GM18873 (cell line): ENCODE results near the gene DOCK4.

Experiments used
- ATAC-seq: cut with Tn5 transposase; IDR thresholded peaks from one replicate; pipeline ENCODE4 v1.9.1; 2021; ENCODE audit warnings: mild to moderate bottlenecking, moderate library complexity, moderate number of reproducible peaks; ENCODE audit not compliant: unreplicated experiment, low FRiP score

DOCK4 gene

DNA sequence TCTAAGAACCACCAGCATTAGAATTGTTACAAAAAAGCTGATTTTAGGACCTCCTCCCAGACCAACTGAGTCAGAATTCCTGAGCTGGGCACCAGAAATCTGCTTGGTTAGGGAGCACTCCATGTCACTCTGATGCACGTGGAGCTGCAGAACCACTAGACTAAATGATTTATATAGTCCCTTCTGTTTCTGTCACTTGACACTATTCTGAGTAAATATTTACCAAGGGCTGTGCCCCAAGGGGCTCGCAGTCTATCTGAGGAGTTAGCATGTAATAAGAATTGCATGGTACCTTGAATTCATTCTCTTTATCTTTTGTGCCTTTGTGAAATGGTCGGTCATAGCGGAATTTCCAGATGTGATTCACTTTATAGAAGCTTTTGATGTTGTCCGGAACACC is 447.9 kb downstream of the DOCK4 start:
- ATAC-seq, result no peak

- ATAC-seq, result no peak
These were observed 449.5 kb downstream of the DOCK4 start for GRCh38 chr7:111756687-111757178.

GRCh38 chr7:111755383-111755782 is 450.8 kb downstream of the DOCK4 start:
- ATAC-seq, result no peak

DNA sequence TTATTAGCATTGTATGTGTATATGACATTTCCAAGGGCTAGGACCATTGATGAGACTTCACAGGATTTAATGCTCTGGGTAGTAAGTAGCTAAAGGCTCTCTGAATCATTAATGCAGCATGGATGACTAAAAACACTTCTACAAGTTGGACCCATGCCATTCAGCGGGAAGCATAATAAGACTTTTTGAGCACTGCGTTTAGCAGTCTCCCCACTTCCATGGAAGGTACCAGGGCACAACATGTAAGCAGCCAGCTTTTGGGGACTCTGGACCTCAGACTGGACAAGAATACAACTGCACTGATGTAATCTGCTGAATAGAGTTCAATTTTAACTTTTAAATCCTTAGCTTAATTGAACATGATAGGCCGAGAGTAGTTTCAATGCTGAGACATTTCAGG is 452.2 kb downstream of the DOCK4 start:
- no peak for ATAC-seq

DNA sequence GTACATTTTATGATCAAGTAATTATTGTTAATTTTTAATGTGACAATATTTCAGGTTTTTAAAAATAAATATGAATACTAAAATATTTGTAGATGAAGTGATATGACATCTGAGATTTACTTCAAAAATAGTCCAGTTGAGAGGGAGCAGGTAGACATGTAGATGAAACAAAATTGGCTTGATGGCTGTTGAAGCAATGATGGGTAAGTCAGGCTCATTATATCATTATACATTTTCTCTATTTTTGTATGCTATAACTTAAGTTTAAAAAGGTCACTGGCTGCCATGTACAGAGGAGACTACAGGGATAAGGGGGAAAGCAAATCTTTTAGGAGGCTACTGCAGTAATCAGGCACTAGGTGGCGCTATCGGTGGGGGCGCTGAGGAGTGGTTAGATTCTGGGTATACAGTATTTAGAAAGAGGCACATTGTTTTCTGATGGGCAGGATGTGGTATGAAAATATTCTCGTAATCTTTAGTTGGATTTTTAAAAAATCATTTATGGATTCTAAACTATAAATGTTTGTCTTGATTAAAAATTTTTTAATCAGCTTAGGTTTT is 454.1 kb downstream of the DOCK4 start:
- peak; percentile 80 for ATAC-seq

- no peak for ATAC-seq
These were observed 455.3 kb downstream of the DOCK4 start for GRCh38 chr7:111750878-111751277.

- ATAC-seq, result no peak
These were observed 456.0 kb downstream of the DOCK4 start for GRCh38 chr7:111750228-111750627.

DNA sequence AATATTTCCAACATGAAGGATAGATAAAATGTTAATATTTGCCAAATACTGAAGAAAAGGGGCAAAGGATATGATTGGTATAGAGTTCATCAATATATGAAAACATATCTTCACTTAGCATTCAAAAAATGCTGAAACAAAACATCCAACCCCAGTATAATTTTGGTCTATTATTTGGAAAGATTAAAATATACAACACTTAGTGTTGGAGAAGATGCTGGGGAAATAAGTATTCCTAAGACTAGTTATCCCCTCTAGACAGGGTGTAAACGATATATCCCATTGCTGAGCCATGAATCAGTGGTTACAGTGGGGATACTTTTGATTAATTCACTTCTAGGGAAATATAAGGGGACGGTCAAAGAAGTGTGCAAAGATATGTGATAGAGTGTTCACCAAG is 456.6 kb downstream of the DOCK4 start:
- ATAC-seq, result no peak

- no peak for ATAC-seq
These were observed 458.5 kb downstream of the DOCK4 start for GRCh38 chr7:111747718-111748117.

- ATAC-seq, result no peak
These were observed 459.2 kb downstream of the DOCK4 start for GRCh38 chr7:111746950-111747349.

GRCh38 chr7:111744501-111745155 is 461.6 kb downstream of the DOCK4 start:
- ATAC-seq, result no peak

GRCh38 chr7:111743244-111743847 is 462.9 kb downstream of the DOCK4 start:
- no peak for ATAC-seq

DNA sequence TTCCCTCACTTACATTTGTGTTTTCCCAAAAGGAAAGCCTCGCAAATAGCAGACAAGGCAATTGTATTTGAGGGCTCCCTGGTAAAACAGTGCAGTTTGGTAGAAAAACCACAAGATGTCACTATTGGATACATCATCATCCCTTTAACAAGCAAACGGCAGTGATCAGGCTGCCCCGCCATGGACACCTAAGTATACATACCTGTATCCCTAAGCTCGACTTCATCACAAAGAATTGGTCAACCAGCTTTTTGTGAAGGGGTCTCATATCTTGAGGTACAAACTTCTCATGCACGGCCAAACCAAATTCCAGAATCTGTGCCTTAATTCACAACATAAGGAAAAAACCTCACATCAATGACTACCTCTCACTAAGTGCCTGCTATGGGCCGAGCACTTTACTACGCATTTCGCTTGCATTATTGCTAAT is 464.4 kb downstream of the DOCK4 start:
- peak; percentile 91 for ATAC-seq

DNA sequence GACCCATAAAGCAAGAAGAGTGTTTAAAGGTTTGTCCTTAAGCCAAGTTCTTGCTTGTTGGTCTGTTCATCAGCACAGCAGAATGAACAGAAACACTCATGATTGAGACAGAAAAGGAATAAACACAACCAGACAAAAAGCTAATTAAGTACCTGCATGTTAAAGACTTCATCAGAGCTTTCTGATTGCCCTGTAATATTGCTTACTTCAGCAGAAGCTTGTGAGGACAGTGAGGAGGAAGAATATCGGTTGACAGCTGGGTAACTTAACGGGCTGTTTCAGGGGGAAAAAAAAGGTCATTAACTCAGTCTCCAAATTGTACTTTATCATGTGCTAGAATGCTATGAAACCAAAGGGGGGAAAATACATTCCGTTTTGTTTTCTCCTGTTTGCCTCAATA is 465.3 kb downstream of the DOCK4 start:
- no peak for ATAC-seq

GRCh38 chr7:111736552-111736874 is 469.7 kb downstream of the DOCK4 start:
- ATAC-seq, result no peak

GRCh38 chr7:111735661-111736551 is 470.3 kb downstream of the DOCK4 start:
- ATAC-seq, result no peak

DNA sequence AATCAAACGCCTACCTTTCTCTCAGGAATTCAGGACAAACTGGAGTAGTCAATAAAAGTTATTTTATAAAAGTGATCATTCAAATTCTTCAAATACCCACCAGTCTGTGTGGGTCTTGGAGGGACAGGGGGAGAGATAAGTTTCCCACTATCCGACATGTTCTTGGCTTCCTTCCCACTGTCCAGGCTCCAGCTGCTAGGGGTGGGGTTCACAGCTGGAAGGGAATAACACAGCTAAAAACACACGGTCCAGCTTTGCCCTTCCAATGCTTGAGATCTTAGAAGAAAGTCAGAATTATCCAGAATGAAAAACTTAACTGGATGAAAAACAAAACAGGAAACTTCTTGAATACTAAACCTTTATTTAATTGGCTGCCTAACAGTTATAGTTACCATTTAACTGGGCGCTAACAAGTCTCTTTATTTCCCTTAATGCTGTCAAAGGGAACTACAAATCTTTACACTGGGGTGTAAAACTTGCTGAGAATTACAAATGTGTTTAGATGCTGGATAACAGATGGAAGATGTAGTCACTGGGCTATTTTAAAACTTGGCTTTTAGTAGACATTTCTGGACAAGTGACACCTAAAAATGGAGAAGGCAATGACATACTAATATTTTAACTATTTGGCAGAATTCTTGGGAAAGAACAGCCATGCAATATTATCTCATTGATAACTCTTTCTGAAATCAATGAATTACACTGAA is 471.1 kb downstream of the DOCK4 start:
- ATAC-seq, result no peak

DNA sequence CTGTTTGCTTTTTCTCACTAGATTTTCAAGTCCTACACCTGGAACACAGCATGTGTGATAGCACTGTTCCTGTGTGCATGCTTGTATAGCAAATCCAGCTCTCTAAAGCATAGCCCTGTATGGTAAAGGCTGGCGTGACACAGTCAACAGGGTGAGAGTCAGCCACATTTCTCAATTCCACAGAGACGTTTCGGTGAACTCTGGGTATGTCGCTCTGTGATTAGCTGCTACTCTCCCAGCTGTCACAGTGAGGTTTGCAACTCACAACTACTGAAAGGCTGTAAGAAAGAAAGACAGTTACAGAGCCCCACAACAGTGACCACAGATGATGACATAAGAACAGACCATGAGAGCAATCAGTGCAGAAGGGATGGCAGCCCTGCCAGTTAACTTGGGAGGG is 473.3 kb downstream of the DOCK4 start:
- no peak for ATAC-seq

DNA sequence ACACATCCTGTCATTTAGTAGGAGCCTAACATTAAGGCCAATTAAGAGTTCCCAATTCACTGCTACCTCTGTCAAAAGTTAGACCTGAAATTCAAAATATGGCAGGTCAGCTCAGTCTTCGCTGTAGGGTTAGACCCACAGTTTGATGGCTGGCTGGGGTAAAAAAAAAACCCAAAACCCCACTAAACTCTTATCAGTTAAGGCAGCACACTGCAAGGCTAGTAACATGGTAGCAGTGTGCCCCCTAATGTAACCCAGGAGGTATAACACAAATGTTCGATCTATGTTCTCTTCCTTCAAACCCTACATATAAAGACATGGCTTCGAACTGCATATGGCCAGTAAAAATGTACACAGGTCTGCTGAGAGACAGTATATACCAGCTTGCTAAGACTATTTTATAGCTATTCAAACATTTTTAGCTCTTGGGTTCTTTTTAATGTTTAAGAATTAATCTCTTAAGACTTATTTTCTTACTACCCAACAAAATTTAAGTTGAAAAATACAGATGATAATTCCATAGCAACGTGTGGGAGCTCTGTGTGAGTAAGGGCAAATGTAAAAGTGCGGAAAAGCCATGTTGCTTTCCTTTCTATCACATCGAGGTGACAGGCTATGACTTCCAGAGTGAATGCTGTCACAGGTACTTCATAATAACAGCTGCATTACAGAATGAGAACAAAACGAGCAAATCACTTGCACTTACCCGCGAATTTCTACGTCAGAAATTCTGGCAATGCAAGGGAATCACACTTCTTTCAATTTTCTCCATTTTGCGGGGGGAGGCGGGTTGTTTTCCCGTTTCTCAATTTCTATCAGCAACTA is 475.5 kb downstream of the DOCK4 start:
- peak; percentile 61 for ATAC-seq

- ATAC-seq, result peak; percentile 8
These were observed 476.1 kb downstream of the DOCK4 start for GRCh38 chr7:111730057-111730456.
